GM21723 (cell line): ENCODE data around the gene ZKSCAN7.
"Not testable (repeated sequence)": the region's sequence is repeated elsewhere in the genome, so short reads cannot be mapped to it uniquely, and the experiment has no call there.

Experiments
- ATAC-seq: cut with Tn5 transposase; IDR thresholded peaks from one replicate; pipeline ENCODE4 v1.9.1; 2021; ENCODE audit warnings: mild to moderate bottlenecking, moderate library complexity; ENCODE audit not compliant: unreplicated experiment

Gene ZKSCAN7

DNA sequence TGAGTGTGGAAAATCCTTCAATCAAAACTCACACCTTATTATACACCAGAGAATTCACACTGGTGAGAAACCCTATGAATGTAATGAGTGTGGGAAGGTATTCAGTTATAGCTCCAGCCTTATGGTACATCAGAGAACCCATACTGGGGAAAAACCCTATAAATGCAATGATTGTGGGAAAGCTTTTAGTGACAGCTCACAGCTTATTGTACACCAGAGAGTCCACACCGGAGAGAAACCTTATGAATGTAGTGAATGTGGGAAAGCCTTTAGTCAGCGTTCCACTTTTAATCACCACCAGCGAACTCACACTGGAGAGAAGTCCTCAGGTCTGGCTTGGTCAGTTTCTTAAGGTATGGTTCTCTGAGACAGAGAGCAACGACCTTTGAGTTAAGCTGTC is 16.0 kb downstream of the ZKSCAN7 start:
- no peak for ATAC-seq

DNA sequence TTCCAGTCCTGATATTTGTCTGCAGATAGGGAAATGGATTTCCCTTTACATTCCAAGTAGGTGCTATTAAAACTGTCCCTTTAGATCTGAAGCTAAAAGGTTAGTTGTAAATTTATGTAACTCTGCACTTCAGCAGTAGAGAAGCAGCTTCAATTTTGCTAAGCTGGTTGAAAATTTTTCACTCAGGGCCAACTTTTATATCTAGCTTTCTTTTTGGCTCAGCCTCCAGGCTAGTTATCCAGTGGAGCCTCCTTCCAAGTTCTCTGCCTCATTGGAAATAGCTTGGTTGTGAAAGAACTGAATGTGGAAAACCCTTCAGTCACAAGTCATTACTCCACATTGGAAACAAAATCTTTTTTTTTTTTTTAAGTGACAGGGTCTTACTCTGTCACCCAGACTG is 21.6 kb downstream of the ZKSCAN7 start:
- no peak for ATAC-seq

DNA sequence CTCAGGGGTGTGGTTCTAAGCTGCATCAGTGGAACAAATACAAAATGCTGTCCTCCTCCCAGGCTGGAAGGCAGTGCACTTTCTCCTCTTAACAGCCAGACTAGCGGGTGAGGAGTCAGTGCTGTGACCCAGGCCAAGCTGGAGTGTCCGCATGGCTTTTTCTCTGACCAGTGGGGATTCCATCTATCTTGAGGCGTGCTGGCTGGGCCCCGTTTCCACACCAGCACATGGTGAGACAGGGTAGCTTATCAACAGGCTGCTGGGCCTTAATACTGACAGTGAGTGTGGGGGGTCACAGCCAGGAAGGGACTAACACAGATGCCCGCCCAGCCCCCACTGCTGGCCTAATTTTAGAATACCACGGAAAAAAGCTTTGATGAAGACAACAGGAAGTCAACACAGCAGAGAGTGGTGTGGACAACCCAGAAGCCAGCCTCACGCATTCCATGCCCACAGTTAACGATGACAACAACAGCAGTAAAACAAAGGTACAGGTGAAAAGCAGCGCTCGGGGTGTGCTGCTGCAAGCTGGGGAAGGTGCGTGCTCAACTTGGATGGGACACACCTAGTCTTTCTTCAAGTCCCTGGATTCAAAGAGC is 22.5 kb downstream of the ZKSCAN7 start:
- ATAC-seq: not testable (repeated sequence)

DNA sequence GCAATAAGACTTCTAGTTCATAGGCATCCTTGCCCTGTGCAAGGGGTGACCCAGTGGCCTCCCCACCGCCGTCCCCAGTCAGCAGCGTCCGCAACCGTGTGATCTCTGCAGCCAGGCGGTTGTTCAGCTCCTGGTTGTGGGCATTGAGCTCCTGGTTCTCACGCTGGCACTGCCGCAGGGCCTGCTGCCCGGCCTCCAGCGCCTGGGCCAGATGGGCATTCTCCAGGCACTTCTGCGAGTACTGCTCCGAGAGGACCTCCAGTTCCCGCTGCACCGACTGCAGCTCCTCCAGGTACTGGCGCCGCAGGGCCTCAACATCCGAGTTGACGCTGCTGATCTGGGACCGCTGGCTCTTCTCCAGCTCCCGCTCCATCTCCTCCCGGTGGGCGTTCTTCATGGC is 23.3 kb downstream of the ZKSCAN7 start:
- not testable (repeated sequence) for ATAC-seq

DNA sequence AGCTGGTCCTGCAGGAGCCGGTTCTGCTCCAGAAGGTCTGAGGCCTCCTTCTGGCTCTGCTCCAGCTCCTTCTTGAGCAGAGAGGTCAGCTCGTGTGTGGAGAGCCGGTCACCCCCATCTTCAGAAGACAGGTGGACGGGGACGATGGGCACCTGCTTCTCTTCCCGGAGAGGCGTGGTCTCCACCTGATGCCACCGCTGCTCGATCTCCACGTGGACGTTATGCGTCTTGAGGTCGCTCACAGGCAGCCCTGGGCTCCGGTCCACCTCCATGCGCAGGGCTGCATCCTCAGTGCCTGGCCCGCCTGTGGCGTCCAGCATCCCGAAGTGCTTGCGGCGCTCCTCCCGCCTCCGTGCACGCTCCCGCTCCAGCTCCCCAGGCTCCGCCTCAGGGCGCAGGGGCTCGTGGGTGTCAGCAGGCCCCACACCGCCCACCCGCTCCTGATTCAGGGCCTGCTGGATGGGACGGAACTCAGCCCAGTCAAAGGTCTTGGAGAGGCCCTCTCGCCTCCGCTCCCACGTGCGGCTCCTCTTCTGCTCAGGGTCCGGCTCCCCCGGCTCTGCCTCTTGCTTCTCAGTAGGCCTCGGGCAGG is 24.0 kb downstream of the ZKSCAN7 start:
- not testable (repeated sequence) for ATAC-seq

DNA sequence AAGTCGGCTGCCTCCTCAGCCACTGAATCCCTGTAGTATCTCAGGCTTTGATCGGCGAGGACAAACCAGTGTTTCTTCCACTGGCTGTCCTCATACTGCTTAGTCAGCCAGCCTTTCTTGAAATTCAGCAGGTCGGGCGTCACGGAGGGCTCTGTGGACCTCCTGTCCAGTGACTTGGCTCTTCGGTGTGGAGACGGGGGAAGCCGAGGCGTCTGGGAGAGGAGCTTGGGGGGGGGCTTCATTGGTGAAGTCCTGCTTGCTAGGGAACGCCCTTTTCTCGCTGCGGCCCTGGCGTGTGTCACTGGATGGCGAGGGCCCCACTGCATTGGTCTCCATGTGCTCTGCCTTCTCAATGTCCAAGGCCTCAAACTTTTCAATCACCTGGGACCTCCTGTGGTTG is 24.8 kb downstream of the ZKSCAN7 start:
- ATAC-seq: not testable (repeated sequence)

DNA sequence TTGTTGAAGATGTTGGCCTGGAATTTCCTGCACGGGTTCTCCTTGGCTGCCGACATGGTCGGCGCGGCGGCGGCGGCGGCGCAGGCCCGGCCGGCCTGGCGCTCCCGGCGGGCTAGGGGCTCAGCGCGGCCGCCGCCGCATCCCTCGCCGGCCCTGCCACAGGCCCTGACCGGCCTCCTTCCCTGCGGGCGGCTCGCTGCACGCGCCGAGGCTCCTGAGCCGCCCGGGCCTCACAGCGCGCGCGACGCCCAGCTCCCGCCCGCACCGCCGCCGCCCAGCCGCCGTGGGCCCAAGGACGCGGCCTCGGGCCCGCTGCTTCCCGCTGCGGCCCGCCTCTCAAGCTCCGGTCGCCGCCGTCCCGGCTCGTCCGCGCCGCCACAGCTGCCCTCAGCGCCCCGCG is 26.0 kb downstream of the ZKSCAN7 start:
- ATAC-seq: not testable (repeated sequence)

DNA sequence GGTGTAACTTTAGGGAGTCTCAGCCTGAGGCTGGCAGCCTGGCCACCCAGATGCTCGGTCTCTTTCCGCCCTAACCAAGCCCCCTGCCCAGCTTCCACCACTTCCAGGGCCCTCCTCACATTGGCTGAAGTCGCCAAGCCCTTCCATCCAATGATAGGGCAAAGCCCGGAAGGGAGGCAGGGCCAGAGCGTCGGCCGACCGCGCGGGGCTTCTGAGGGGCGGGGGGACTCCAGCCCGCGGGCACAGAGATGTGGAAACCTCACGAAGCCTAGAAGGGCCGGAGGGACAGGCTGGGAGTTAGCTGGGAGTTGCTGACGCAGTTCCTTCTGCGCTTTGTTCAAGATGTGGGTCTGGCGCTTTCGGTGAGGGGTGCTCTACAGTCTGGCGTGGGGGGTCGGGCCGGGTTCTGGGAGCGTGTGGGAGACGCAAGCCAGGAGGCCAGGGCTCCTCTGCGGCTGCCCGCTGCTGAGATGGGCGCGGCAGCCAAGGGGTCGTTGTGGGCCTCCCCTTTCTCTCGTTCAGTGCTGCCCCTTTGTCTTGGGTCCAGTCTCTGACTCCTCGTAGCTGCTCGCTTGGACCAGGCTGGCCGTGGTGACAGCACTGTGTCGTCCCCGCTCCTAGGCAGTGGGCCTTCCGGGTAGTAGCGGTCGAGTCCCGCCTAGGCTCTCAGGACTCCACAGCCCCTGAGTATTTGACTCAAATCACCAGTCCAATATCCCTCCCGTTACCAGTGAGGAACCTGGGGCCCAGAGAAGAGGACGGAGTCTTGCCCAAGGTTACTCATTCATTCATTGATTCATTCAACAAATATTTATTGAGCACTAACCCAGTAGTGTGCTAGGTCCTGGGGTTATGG is 29.9 kb downstream of the ZKSCAN7 start, which contains the start of gene ZNF660:
Gene ZNF660, plus strand, starts transcription at position 319 of the 856 bp plus-strand sequence. CDS start 9,230 bp downstream, outside the sequence.
- peak; percentile 83 for ATAC-seq

DNA sequence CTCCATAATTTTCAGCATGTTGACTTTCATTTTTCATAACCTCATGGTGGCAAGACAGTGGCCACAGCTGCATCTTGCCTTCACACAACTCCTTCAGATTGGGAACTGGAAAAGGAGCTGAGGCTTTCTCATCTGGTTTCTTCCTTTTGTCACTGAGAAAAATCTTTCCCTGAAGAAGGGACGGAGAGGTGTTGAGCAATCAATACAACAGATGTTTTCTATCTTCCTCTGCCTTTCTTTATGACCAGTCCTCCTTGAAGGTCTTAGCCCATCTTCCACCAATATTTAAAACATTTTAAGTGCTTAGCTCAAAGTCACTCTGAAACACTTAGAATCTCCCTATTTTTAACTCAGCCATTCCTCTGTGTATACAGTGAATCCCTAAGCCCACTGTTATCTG is 41.6 kb downstream of the ZKSCAN7 start:
- ATAC-seq: no peak

DNA sequence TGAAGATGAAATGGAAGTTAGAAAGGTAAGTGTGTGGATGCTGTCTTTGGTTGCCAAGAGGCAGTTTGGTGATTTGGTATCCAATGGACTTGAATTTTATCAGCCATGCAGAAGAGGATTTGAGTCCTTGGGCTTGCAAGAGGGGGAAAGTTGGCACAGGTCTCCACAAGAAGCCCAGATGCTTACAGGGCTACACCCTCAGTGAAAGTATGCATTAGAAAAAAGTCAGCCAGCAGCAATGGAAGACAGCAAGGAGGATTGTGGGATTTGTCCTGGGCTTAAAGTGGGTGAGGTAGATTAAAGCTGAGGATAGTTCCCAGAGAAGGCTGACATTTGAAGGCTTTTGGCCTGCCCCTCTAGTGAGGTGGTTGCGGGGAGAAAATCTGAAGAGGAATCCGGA is 46.8 kb downstream of the ZKSCAN7 start:
- no peak for ATAC-seq

DNA sequence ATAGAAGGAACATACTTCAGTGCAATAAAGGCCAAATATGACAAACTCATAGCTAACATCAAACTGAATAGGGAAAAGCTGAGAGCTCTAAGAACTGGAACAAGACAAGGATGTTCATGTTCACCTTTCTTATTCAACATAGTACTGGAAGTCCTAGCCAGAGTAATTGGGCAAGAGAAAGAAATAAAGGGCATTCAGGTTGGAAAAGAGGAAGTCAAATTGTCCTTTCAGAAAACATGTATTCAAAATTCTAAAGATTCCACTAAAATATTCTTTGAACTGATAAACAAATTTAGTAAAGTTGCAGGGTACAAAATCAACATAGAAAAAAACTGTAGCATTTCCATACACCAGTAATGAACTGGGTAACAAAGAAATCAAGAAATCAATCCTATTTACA is 57.7 kb downstream of the ZKSCAN7 start:
- ATAC-seq: no peak
